ENCODE measurements around the gene LRRC14B. TPM values are rescaled to one million over a fixed set of nuclear protein-coding genes. Genes with fewer than 3 reads are reported as not detected.
"Not testable (repeated sequence)": the region's sequence is repeated elsewhere in the genome, so short reads cannot be mapped to it uniquely, and the experiment has no call there.

Gene LRRC14B
- total RNA-seq, 2 experiments from 2014 or later, result not detected

DNA sequence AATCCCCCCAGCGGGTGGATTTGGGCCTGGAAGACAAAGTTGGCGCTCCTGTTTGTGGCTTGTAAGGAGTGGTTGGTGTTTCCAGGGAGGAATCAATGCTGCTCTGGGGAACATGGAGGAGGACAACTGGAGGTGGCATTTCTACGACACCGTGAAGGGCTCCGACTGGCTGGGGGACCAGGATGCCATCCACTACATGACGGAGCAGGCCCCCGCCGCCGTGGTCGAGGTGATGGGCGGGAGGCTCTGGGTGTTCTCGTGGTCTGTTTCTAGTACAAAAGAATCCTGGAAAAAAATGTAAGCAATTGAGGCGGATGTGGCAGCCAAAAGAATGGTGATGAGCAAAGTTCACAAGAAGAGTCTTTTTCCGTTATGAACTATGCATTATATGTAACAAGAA is 34.0 kb downstream of the LRRC14B start:
- POLR2A ChIA-PET, result no interaction called here
- CTCF ChIA-PET, result no interaction called here

DNA sequence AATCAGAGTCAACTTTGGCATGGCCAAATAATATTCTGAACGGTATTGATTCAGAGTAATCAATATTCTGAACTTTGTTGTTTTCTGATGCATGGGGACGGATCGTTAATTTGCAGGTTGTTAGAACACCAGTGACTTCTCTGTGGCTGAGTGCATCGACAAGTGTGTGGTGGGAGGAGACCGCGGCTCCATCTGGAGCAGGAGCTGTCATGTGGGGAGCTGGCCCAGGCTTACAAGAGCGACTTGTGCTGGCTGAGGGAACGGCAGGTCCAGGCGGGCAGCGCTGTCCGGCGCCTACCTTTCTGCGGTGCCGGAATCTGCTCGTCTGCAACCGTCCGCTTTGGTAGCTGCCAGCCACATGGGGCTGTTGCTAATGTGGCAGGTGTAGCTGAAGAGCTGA is 36.1 kb downstream of the LRRC14B start:
- CTCF ChIA-PET, POLR2A ChIA-PET: not testable (repeated sequence)

DNA sequence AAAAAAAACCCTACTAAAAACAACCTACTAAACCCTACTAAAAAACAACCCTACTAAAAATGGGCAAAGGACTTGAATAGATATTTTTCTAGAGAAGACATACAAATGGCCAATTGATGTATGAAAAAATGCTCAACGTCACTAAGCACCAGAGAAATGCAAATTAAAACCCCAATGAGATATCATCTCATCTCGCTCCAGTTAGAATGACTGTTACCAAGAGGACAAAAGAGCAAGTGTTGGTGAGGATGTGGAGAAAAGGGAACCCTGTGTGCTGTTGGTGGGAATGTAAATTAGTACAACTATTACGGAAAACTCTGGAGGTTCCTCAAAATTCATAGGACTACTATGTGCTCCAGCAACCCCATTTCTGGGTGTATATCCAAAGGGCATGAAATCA is 37.6 kb downstream of the LRRC14B start:
- ChIA-PET POLR2A (no interaction called here), CTCF (no interaction called here)

DNA sequence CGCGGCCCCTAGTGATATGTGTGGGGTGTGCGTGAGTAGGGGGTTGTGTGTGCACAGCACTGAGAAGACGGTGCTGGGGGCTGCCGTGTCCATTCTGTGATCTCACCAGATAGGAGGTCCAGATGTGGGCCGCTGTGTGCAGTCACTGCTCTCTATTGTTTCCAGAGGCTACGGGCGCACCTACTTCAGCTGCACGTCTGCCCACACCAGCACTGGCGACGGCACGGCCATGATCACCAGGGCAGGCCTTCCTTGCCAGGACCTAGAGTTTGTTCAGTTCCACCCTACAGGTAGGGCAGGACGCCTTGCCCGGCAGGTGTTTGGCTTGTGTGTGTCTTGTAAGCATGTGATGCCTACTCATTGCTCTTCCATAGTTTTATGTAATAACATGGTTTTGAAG is 39.4 kb downstream of the LRRC14B start:
- CTCF ChIA-PET, result no interaction called here
- POLR2A ChIA-PET, result no interaction called here

DNA sequence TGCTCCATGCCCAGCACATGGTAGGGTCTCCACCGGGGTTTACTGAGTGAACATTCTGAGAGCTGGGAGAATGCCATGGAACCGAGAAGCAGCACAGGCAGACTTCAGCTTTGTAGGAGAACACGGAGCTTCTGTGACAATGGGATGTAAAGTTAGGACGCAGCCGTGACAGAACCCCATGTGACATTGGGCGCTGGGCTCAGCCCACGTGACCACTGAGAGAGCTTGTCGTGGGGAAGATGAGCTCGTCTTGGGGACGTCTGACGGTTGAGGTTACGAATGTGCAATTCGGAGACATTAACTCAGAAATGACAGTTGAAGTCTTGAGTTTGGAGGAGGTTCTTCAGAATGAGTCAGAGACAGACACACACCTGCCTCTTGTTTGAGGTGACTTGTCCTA is 40.4 kb downstream of the LRRC14B start:
- POLR2A ChIA-PET, result interaction anchor here (0.6 to 0.7 kb wide), 2 partner anchors 41 to 160 kb away, joined by 3 to 4 read pairs; no protein-coding TSS in a partner anchor

DNA sequence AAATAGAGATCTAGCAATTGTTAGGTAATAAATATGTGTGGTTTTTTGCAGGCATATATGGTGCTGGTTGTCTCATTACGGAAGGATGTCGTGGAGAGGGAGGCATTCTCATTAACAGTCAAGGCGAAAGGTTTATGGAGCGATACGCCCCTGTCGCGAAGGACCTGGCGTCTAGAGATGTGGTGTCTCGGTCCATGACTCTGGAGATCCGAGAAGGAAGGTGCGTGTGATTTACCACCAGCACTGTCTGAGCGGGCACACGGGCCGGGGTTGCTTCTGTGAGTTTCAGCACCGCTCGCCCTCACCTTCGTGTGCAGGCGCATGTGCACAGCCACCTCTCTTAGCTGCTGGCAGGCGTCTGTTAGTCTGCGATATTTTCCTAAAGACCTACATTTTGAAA is 42.1 kb downstream of the LRRC14B start:
- CTCF ChIA-PET, result interaction anchor here (1.4 kb wide), 1 partner anchor 10 kb away, joined by 4 read pairs; no protein-coding TSS in a partner anchor
- POLR2A ChIA-PET, result not testable (repeated sequence)

More for the DNA sequence above, 40.4 kb downstream of the LRRC14B start:
- CTCF ChIA-PET, result no interaction called here

DNA sequence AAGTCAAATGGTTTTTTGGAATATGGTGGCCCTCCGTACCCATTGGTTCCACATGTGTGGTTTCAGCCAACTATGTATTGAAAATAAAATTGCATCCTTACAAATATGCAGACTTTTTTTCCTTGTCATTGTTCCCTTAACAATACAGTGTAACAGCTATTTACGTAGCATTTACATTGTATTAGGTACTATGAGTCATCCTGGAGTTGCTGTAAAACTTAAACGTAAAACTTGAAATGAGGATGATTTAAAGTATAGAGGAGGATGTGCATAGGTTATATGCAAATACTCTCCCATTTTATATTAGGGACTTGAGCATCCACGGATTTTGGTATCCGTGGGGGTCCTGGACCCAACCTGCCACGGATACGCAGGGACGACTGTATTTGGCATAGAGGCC is 43.2 kb downstream of the LRRC14B start:
- ChIA-PET POLR2A (no interaction called here), CTCF (no interaction called here)

DNA sequence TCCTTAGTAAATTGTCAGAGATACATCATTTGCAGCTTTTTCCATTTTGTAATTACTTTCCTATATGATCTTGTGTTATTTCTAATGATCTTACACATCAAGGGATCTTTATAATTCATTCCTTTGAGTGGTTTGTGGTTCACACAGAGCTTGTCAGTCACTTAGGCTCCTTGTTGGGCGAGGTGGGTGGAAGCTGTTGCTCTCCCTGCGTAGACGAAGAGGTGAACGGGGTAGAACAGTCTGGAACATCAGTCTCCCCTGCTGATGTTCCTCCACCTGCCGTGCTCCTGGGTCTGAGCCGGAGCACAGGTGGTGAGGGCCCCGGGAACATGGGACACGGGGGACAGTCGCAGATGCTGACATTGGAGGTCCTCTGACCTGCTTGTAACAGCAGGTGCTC is 44.2 kb downstream of the LRRC14B start:
- CTCF ChIA-PET, result not testable (repeated sequence)

DNA sequence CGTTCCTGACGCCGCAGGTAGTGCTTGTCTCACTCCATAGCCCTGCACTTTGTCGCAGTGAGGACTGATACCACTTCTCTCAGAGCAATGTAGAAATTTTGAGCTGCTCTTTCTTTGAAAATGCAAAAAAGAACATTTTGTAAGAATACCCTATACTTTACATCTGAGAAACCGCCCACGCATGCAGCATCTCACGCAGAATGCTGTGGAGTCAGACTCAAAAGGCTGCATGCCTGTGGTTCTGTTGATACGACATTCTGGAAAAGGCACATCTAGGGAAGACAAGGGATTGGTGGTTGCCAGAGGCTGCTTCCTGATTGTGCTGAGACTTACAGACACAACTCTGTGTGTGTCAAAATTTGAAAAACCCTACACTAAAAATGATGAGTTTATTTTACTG is 46.6 kb downstream of the LRRC14B start:
- POLR2A ChIA-PET, result not testable (repeated sequence)

More for the DNA sequence above, 44.2 kb downstream of the LRRC14B start:
- POLR2A ChIA-PET, result not testable (repeated sequence)

DNA sequence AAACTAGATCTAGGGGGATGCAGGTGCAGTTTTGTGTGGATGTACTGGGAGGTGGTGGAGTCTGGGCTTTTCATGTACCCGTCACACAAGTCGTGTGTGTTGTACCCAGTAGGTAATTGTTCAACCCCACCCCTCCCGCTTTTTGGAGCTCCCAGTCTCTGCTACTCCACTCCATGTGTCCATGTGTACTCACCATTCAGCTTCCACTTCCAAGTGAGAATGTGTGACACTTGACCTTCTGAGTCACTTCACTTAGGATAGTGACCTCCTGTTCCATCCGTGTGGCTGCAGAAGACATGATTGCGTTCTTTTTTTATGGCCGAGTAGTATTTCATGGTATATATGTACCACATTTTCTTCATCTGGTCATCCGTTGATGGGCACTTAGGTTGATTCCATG is 49.3 kb downstream of the LRRC14B start:
- POLR2A ChIA-PET, CTCF ChIA-PET: not testable (repeated sequence)

More for the DNA sequence above, 46.6 kb downstream of the LRRC14B start:
- CTCF ChIA-PET, result not testable (repeated sequence)

DNA sequence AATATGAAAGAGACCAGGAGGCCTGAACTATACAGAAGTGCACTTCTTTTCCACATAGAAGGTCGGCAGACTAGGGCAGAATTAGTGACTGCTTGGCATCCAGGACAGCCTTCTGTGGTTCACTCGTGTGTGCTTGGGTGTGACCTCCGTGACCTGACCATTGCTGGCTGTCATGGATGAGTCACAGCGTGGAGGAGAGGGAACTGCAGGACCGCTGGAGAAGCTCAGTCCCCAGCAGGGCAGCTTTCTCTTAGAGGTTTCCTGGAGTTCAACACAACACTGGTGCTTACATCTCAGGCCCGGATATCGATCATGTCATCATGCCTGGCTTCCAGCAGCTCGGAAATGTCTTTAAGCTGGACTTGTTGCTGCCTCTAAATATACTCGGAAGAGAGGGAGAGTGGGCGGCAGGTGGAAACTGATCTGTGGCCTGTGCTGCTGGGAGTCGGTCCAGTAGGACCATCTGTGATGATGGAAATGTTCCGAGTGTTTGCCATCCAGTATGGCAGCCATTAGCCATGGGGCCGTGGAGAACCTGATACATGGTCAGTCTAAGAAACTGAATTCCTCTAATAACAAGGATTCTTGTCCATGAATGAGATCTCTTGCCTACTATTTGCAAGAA is 49.9 kb downstream of the LRRC14B start:
- POLR2A ChIA-PET, CTCF ChIA-PET: not testable (repeated sequence)

DNA sequence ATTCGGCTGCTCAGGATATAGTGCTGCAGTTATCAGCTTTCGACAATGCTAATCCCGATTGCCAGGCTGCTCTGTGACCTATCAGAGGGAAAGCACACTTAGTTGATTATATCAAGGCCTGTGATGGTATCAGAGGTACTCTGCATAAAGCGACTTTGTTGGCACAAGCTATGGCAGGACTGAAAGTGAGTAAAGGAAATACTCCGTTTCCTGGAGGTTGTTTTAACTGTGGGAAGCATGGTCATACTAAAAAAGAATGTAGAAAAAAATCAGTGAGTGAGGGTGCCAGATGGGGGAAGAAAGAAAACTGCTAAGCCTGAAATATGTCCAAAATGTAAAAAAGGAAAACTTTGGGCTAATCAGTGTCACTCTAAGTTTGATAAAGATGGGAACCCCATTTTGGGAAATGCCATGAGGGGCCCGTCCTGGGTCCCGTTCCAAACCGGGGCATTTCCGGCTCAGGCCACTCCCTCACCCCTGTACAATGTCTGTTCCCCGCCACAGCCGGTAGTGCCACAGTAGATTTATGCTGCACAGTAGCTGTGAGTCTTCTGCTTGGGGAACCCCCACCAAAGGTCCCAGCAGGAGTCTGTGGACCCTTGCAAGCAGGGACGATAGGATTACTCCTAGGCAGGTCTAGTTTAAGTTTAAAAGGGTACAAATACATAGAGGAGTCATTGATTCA is 52.5 kb downstream of the LRRC14B start:
- POLR2A ChIA-PET, result not testable (repeated sequence)
- CTCF ChIA-PET, result interaction anchor here (0.8 to 1.7 kb wide), 2 partner anchors 10 to 15 kb away, joined by 3 to 4 read pairs; no protein-coding TSS in a partner anchor

DNA sequence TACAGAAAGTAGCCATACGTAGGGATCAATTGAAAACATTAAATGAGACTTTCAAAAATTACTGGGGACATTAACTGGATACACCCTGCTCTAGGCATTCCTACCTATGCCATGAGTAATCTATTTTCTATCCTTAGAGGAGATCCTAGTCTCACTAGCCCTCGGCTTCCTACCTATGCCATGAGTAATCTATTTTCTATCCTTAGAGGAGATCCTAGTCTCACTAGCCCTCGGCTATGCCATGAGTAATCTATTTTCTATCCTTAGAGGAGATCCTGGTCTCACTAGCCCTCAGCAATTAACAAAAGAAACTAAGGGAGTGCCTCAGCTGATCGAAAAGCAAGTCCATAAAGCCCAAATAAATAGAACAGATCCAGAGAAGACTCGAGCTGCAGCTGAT is 54.4 kb downstream of the LRRC14B start:
- CTCF ChIA-PET, POLR2A ChIA-PET: not testable (repeated sequence)

Other genes with a start within 250 kb of the LRRC14B start
- under 1 TPM in 1 of 2 experiments, not detected in 1; 0.04 TPM for gene PLEKHG4B, start 99.3 kb upstream of the LRRC14B start, total RNA-seq
- 1 to 10 TPM; 6.8 to 7.3 TPM for gene CCDC127, start 26.7 kb downstream of the LRRC14B start, total RNA-seq
- 100 to 1,000 TPM; 159 to 161 TPM for gene SDHA, start 26.8 kb downstream of the LRRC14B start, total RNA-seq
- gene PDCD6, start 80.2 kb downstream of the LRRC14B start, total RNA-seq, result 100 to 1,000 TPM; 101 TPM
- gene AHRR, start 130.2 kb downstream of the LRRC14B start, total RNA-seq, result 10 to 100 TPM; 20.1 to 20.7 TPM